ENCODE data around the gene RNF182. TPM values are rescaled to one million over a fixed set of nuclear protein-coding genes. Genes with fewer than 3 reads are reported as not detected.
A peak's percentile ranks its signal among the peaks of the same experiment; 100 is the strongest.

RNF182 gene
- total RNA-seq, 1 donor from 2014 or later = 8.3 TPM

DNA sequence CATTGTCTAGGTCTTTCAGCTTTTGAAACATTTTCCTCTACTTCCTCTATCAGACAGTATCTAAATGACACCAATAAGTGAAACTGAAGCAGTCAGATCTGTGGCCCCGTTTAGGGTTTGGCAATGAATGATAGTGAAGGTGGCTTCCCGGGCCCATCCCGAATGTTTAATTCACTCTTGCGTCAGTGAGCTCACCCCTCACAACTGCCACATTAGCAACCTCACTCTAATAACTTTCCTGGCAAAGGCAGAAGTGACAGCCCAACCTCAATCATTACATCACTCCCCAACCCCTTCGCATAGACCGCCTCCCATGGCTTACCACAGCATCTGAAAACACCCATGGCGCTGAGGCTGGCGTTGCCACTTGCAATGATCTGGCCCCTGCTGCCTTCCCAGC lies 100.4 kb downstream of the RNF182 start:
- FAIRE-seq = no peak
- H3K4me3 Mint-ChIP-seq (ENCODE audit: unreplicated experiment) = no peak overlapping the region

GRCh38 chr6:14026831-14027539 lies 102.2 kb downstream of the RNF182 start:
- H3K4me1 Mint-ChIP-seq (ENCODE audit: low read depth, unreplicated experiment) = peaks cover 4% of the 10 kb centered on the region
- TF ChIP-seq, protein P1, sequence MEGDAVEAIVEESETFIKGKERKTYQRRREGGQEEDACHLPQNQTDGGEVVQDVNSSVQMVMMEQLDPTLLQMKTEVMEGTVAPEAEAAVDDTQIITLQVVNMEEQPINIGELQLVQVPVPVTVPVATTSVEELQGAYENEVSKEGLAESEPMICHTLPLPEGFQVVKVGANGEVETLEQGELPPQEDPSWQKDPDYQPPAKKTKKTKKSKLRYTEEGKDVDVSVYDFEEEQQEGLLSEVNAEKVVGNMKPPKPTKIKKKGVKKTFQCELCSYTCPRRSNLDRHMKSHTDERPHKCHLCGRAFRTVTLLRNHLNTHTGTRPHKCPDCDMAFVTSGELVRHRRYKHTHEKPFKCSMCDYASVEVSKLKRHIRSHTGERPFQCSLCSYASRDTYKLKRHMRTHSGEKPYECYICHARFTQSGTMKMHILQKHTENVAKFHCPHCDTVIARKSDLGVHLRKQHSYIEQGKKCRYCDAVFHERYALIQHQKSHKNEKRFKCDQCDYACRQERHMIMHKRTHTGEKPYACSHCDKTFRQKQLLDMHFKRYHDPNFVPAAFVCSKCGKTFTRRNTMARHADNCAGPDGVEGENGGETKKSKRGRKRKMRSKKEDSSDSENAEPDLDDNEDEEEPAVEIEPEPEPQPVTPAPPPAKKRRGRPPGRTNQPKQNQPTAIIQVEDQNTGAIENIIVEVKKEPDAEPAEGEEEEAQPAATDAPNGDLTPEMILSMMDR (IDR thresholded peaks at IDR 0.05; ENCODE audit: insufficient read depth, low read depth, low read length) = no peak
- TF ChIP-seq EZH2 (IDR thresholded peaks at IDR 0.05; ENCODE audit: insufficient read depth, low read length) = no peak
- Histone ChIP-seq H3K79me2 (ENCODE audit: insufficient read depth, low read length) (no peaks in the 10 kb centered on the region), H3K9me3 (ENCODE audit: insufficient read depth, low read depth, low read length) (no peaks in the 10 kb centered on the region), H3K27me3 (ENCODE audit: insufficient read depth, low read length) (no peaks in the 10 kb centered on the region), H4K20me1 (ENCODE audit: insufficient read depth, low read length) (no peaks in the 10 kb centered on the region), H3K4me3 (ENCODE audit: insufficient read depth, low read depth, low read length) (no peak overlapping the region), H3K36me3 (ENCODE audit: insufficient read depth, low read length) (no peaks in the 10 kb centered on the region), H2AFZ (ENCODE audit: low read depth, low read length) (no peak overlapping the region), H3K4me2 (ENCODE audit: low read length) (no peak overlapping the region), H3K27ac (ENCODE audit: low read depth, low read length) (no peak overlapping the region), H3K4me1 (ENCODE audit: insufficient read depth, low read length) (no peaks in the 10 kb centered on the region), H3K9ac (ENCODE audit: low read length) (no peak overlapping the region)
- no peaks in the 10 kb centered on the region for H3K36me3 Mint-ChIP-seq (ENCODE audit: low read depth, unreplicated experiment)
- H3K9me3 Mint-ChIP-seq (ENCODE audit: unreplicated experiment) = peaks cover 3% of the 10 kb centered on the region
- DNase-seq (ENCODE audit: low read depth) (peak; percentile 66), FAIRE-seq (no peak)
- no peak overlapping the region for H3K27ac Mint-ChIP-seq (ENCODE audit: unreplicated experiment)
- H3K27me3 Mint-ChIP-seq (ENCODE audit: low read depth, unreplicated experiment) = peaks cover 6% of the 10 kb centered on the region
- H3K4me3 Mint-ChIP-seq (ENCODE audit: unreplicated experiment) = no peak overlapping the region

More for the DNA sequence above, 100.4 kb downstream of the RNF182 start:
- Mint-ChIP-seq H3K9me3 (ENCODE audit: unreplicated experiment) (peaks cover 3% of the 10 kb centered on the region), H3K4me1 (ENCODE audit: low read depth, unreplicated experiment) (peaks cover 4% of the 10 kb centered on the region), H3K27me3 (ENCODE audit: low read depth, unreplicated experiment) (peaks cover 6% of the 10 kb centered on the region), H3K36me3 (ENCODE audit: low read depth, unreplicated experiment) (no peaks in the 10 kb centered on the region), H3K27ac (ENCODE audit: unreplicated experiment) (no peak overlapping the region)
- Histone ChIP-seq H3K27ac (ENCODE audit: low read depth, low read length) (no peak overlapping the region), H2AFZ (ENCODE audit: low read depth, low read length) (no peak overlapping the region), H3K4me3 (ENCODE audit: insufficient read depth, low read depth, low read length) (no peak overlapping the region), H3K4me1 (ENCODE audit: insufficient read depth, low read length) (no peaks in the 10 kb centered on the region), H3K9ac (ENCODE audit: low read length) (no peak overlapping the region), H3K4me2 (ENCODE audit: low read length) (no peak overlapping the region), H3K36me3 (ENCODE audit: insufficient read depth, low read length) (no peaks in the 10 kb centered on the region), H3K9me3 (ENCODE audit: insufficient read depth, low read depth, low read length) (no peaks in the 10 kb centered on the region), H3K79me2 (ENCODE audit: insufficient read depth, low read length) (no peaks in the 10 kb centered on the region), H4K20me1 (ENCODE audit: insufficient read depth, low read length) (no peaks in the 10 kb centered on the region), H3K27me3 (ENCODE audit: insufficient read depth, low read length) (no peaks in the 10 kb centered on the region)
- DNase-seq (ENCODE audit: low read depth) = no peak
- TF ChIP-seq, protein P1 (IDR thresholded peaks at IDR 0.05; ENCODE audit: insufficient read depth, low read depth, low read length) = no peak
- no peak for TF ChIP-seq EZH2 (IDR thresholded peaks at IDR 0.05; ENCODE audit: insufficient read depth, low read length)

GRCh38 chr6:14028631-14029030 lies 103.9 kb downstream of the RNF182 start:
- no peaks in the 10 kb centered on the region for H4K20me1 ChIP-seq (ENCODE audit: insufficient read depth, low read length)
- H3K4me1 Mint-ChIP-seq (ENCODE audit: low read depth, unreplicated experiment) = peaks cover 4% of the 10 kb centered on the region
- H3K4me1 ChIP-seq (ENCODE audit: insufficient read depth, low read length) = no peaks in the 10 kb centered on the region
- peaks cover under 1% of the 10 kb centered on the region for H3K36me3 Mint-ChIP-seq (ENCODE audit: low read depth, unreplicated experiment)
- H3K9me3 Mint-ChIP-seq (ENCODE audit: unreplicated experiment) = peaks cover 3% of the 10 kb centered on the region
- no peaks in the 10 kb centered on the region for H3K79me2 ChIP-seq (ENCODE audit: insufficient read depth, low read length)
- no peak overlapping the region for H3K27ac Mint-ChIP-seq (ENCODE audit: unreplicated experiment)
- H3K27ac ChIP-seq (ENCODE audit: low read depth, low read length) = no peak overlapping the region
- FAIRE-seq (no peak), DNase-seq (ENCODE audit: low read depth) (no peak)
- no peaks in the 10 kb centered on the region for H3K27me3 ChIP-seq (ENCODE audit: insufficient read depth, low read length)
- H3K9me3 ChIP-seq (ENCODE audit: insufficient read depth, low read depth, low read length) = no peaks in the 10 kb centered on the region
- H3K36me3 ChIP-seq (ENCODE audit: insufficient read depth, low read length) = no peaks in the 10 kb centered on the region
- TF ChIP-seq, protein P1 (IDR thresholded peaks at IDR 0.05; ENCODE audit: insufficient read depth, low read depth, low read length) = no peak
- TF ChIP-seq EZH2 (IDR thresholded peaks at IDR 0.05; ENCODE audit: insufficient read depth, low read length) = no peak
- H3K4me3 ChIP-seq (ENCODE audit: insufficient read depth, low read depth, low read length) = no peak overlapping the region
- H3K4me3 Mint-ChIP-seq (ENCODE audit: unreplicated experiment) = no peak overlapping the region
- peaks cover 6% of the 10 kb centered on the region for H3K27me3 Mint-ChIP-seq (ENCODE audit: low read depth, unreplicated experiment)
- H2AFZ ChIP-seq (ENCODE audit: low read depth, low read length) = no peak overlapping the region
- no peak overlapping the region for H3K9ac ChIP-seq (ENCODE audit: low read length)
- H3K4me2 ChIP-seq (ENCODE audit: low read length) = no peak overlapping the region
